GM23248 (cell line): ENCODE data around the gene PRUNE2.

Experiments used
- EZH2 ChIP-seq: fragments of 200-600 bp; sonication (generic); IDR thresholded peaks from 2 replicates; pipeline ENCODE4 v1.6.1; 2018; ENCODE audit warnings: antibody characterized with exemption, mild to moderate bottlenecking; ENCODE audit not compliant: insufficient read depth, poor library complexity, severe bottlenecking
- EZH2phosphoT487 ChIP-seq: fragments of 200-600 bp; sonication (generic); IDR thresholded peaks from 2 replicates; pipeline ENCODE4 v1.6.1; 2018; ENCODE audit warnings: antibody characterized with exemption, moderate library complexity, mild to moderate bottlenecking, low read depth; ENCODE audit not compliant: insufficient read depth

DNA sequence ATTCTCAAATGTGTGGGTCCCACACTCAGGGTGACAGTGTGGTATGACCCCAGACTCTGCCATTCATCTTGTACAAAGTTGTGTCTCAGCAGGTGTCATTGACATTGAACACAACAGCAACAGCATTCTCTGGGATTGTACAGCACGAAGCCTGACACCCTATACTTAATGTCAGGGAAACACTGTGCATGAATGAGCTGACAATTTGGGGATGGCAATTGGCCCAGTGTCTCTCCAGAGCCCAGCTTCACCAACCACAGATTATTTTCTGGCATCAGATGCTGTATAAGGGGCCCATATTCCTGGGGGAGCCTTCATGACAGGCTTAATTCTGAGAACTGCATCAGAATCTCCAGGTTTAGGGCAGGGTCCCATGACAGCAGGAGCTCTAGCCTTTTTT is 303.7 kb downstream of the PRUNE2 start:
- TF ChIP-seq EZH2 (no peak), EZH2phosphoT487 (no peak)
